ENCODE data around the gene SIRPD.

Gene SIRPD

DNA sequence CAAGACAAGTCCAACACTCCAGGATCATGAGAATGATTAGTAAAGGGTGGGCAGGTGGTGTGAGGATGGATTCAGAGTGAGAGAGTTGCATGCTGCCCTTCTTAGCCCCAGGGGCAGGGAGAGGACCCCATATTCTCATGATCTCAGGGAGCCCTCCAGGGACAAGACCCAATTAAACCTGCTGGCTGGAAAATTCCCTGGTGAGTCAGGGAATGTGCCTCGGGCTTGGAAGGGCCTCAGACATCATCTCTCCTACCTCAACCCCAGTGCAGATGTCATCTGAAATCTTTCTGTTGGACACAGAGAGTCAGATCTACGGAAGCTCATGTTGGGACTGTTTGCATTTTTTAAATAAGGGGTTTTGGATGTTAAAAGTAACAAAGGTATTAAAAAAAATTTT lies 9.2 kb upstream of the SIRPD start:
- H3K27me3 Mint-ChIP-seq (ENCODE audit: low read depth): no peaks in the 10 kb centered on the region
- peaks cover 1% of the 10 kb centered on the region for H3K4me1 Mint-ChIP-seq (ENCODE audit: low read depth)
- DNase-seq (ENCODE audit: low spot score): no peak
- peaks cover 21% of the 10 kb centered on the region for H3K36me3 Mint-ChIP-seq (ENCODE audit: low read depth)
- peaks cover 17% of the 10 kb centered on the region for H3K9me3 Mint-ChIP-seq
- no peak overlapping the region for H3K4me3 Mint-ChIP-seq
- no peak overlapping the region for H3K27ac Mint-ChIP-seq

DNA sequence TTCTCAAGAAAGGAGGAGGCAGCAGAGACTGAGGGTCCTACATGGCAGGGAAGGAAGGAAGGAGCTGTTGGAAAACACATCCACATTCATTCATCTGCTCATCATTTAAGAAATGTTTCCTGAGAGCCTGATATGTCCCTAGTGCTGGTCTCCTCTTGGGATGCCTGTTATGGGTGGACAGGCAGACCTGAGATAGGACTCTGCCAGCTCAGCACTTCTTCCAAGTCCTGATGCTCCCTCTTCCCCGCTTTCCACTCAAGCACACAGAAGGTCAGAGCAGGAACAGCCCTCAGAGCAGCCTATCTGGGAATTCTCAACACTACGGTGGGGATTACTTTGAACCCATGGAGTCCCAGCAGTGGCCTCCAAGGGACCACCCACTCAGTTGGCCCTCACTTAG lies 8.0 kb upstream of the SIRPD start:
- Mint-ChIP-seq H3K4me1 (ENCODE audit: low read depth) (peaks cover 1% of the 10 kb centered on the region), H3K9me3 (peaks cover 21% of the 10 kb centered on the region)

GRCh38 chr20:1563598-1563997 lies 6.1 kb upstream of the SIRPD start:
- no peaks in the 10 kb centered on the region for H3K27me3 Mint-ChIP-seq (ENCODE audit: low read depth)
- H3K36me3 Mint-ChIP-seq (ENCODE audit: low read depth): peaks cover 18% of the 10 kb centered on the region
- peaks cover 21% of the 10 kb centered on the region for H3K9me3 Mint-ChIP-seq
- H3K4me1 Mint-ChIP-seq (ENCODE audit: low read depth): peaks cover 1% of the 10 kb centered on the region
- no peak overlapping the region for H3K27ac Mint-ChIP-seq
- H3K4me3 Mint-ChIP-seq: no peak overlapping the region
- no peak for DNase-seq (ENCODE audit: low spot score)

More for the DNA sequence above, 8.0 kb upstream of the SIRPD start:
- Mint-ChIP-seq H3K4me3 (no peak overlapping the region), H3K27me3 (ENCODE audit: low read depth) (no peaks in the 10 kb centered on the region), H3K36me3 (ENCODE audit: low read depth) (peaks cover 21% of the 10 kb centered on the region), H3K27ac (no peak overlapping the region)
- DNase-seq (ENCODE audit: low spot score): no peak

DNA sequence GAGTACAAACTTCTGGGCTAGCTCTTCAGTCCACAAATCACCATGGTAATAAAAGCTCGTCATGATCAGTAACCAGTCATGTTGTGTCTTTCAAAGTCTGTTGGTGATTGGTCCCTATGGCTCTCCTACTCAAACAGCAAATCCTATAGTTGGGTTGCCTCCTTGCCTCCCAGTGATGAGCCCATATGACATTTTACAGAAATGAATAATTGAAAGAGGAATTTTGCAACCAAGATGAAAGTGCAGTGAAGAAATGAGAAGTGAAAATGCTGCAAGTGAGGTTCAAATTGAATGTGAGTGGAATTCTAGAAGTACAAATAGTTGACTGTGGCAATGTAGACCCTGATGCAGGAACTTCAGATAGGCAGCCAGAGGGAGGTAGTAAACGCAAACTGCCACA lies 5.1 kb upstream of the SIRPD start:
- Mint-ChIP-seq H3K36me3 (ENCODE audit: low read depth) (peaks cover 18% of the 10 kb centered on the region), H3K27ac (no peak overlapping the region), H3K27me3 (ENCODE audit: low read depth) (no peaks in the 10 kb centered on the region), H3K4me3 (no peak overlapping the region), H3K9me3 (peaks cover 21% of the 10 kb centered on the region), H3K4me1 (ENCODE audit: low read depth) (peaks cover 1% of the 10 kb centered on the region)
- no peak for DNase-seq (ENCODE audit: low spot score)

GRCh38 chr20:1561350-1561749 lies 3.8 kb upstream of the SIRPD start:
- no peak for DNase-seq (ENCODE audit: low spot score)
- Mint-ChIP-seq H3K36me3 (ENCODE audit: low read depth) (peaks cover 18% of the 10 kb centered on the region), H3K4me1 (ENCODE audit: low read depth) (peaks cover 4% of the 10 kb centered on the region), H3K27ac (no peak overlapping the region), H3K4me3 (no peak overlapping the region), H3K9me3 (peaks cover 23% of the 10 kb centered on the region), H3K27me3 (ENCODE audit: low read depth) (no peaks in the 10 kb centered on the region)

- Mint-ChIP-seq H3K27me3 (ENCODE audit: low read depth) (no peaks in the 10 kb centered on the region), H3K4me3 (no peak overlapping the region), H3K9me3 (peaks cover 13% of the 10 kb centered on the region), H3K36me3 (ENCODE audit: low read depth) (no peaks in the 10 kb centered on the region), H3K4me1 (ENCODE audit: low read depth) (peaks cover 3% of the 10 kb centered on the region), H3K27ac (no peak overlapping the region)
- no peak for DNase-seq (ENCODE audit: low spot score)
These were observed 1.6 kb downstream of the SIRPD start for GRCh38 chr20:1555952-1556351.

- Mint-ChIP-seq H3K27me3 (ENCODE audit: low read depth) (peaks cover 16% of the 10 kb centered on the region), H3K36me3 (ENCODE audit: low read depth) (no peaks in the 10 kb centered on the region), H3K4me3 (no peak overlapping the region), H3K4me1 (ENCODE audit: low read depth) (peaks cover 4% of the 10 kb centered on the region), H3K27ac (no peak overlapping the region), H3K9me3 (peaks cover 5% of the 10 kb centered on the region)
- DNase-seq (ENCODE audit: low spot score): no peak
These were observed 17.6 kb downstream of the SIRPD start for GRCh38 chr20:1539816-1540419.

DNA sequence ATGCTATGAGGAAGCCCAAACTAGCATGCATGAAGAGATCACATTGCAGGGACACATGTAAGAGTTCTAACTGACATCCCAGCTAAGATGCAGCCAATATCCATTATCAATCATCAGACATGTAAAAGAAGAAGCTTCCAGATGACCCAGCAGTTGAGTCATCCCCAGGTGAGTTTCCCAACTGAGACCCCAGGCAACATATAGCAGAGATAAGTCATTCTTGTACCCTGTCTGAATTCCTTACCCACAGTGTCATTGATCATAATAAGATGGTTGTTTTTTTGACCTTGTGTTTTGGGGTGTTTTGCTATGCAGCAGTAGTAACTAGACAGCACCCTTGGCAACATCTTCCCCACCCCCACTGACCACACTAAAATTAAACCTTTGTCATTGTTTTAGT lies 18.9 kb downstream of the SIRPD start:
- H3K4me3 Mint-ChIP-seq: no peak overlapping the region
- peaks cover 5% of the 10 kb centered on the region for H3K9me3 Mint-ChIP-seq
- peaks cover 4% of the 10 kb centered on the region for H3K4me1 Mint-ChIP-seq (ENCODE audit: low read depth)
- H3K27me3 Mint-ChIP-seq (ENCODE audit: low read depth): peaks cover 7% of the 10 kb centered on the region
- no peak for DNase-seq (ENCODE audit: low spot score)
- H3K27ac Mint-ChIP-seq: no peak overlapping the region
- no peaks in the 10 kb centered on the region for H3K36me3 Mint-ChIP-seq (ENCODE audit: low read depth)

- DNase-seq (ENCODE audit: low spot score): no peak
- Mint-ChIP-seq H3K27ac (no peak overlapping the region), H3K27me3 (ENCODE audit: low read depth) (no peaks in the 10 kb centered on the region), H3K4me3 (peak overlapping the region; percentile 28), H3K9me3 (peaks cover 5% of the 10 kb centered on the region), H3K4me1 (ENCODE audit: low read depth) (peaks cover 4% of the 10 kb centered on the region), H3K36me3 (ENCODE audit: low read depth) (no peaks in the 10 kb centered on the region)
These were observed 19.8 kb downstream of the SIRPD start for GRCh38 chr20:1537731-1538058.

GRCh38 chr20:1536893-1537730 lies 20.4 kb downstream of the SIRPD start:
- Mint-ChIP-seq H3K9me3 (no peaks in the 10 kb centered on the region), H3K27ac (no peak overlapping the region), H3K36me3 (ENCODE audit: low read depth) (no peaks in the 10 kb centered on the region), H3K4me1 (ENCODE audit: low read depth) (peaks cover 4% of the 10 kb centered on the region), H3K27me3 (ENCODE audit: low read depth) (no peaks in the 10 kb centered on the region), H3K4me3 (no peak overlapping the region)
- no peak for DNase-seq (ENCODE audit: low spot score)

DNA sequence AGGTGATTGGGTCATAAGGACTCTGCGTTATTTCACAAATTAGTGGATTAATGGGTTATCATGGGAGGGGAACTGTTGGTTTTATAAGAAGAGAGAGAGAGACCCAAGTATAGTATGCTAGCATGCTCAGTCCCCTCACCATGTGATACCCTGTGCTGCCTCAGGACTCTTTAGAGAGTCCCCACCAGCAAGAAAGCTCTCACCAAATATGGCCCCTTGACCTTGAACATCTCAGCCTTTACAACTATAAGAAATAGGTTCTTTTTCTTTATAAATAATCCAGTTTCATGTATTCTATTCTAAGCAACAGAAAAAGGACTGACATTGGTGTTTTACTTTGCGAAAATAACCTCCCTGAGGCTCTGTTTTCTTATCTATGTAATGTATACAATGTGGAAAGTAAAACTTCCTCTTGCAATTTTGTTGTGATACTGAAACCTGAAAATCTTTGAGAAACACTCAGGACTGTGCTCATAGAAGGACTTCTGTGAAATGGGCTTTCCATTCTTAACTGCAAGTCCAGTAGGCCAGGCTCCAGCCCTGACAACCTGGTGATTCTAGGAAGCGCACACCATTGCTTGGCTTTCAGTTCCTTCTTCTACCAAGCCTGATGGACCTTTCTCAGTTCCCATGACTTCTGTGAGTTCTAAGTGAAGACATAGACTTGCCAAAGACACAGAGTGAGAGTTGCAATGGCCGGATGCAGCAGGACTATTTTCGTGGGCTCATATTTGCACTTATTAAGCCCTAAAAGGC lies 21.9 kb downstream of the SIRPD start:
- no peaks in the 10 kb centered on the region for H3K36me3 Mint-ChIP-seq (ENCODE audit: low read depth)
- H3K27me3 Mint-ChIP-seq (ENCODE audit: low read depth): peaks cover 2% of the 10 kb centered on the region
- H3K4me1 Mint-ChIP-seq (ENCODE audit: low read depth): peaks cover 4% of the 10 kb centered on the region
- no peak overlapping the region for H3K4me3 Mint-ChIP-seq
- no peak for DNase-seq (ENCODE audit: low spot score)
- H3K27ac Mint-ChIP-seq: no peak overlapping the region
- no peaks in the 10 kb centered on the region for H3K9me3 Mint-ChIP-seq

GRCh38 chr20:1534526-1534925 lies 23.0 kb downstream of the SIRPD start:
- Mint-ChIP-seq H3K4me1 (ENCODE audit: low read depth) (peaks cover 4% of the 10 kb centered on the region), H3K9me3 (no peaks in the 10 kb centered on the region), H3K27ac (no peak overlapping the region), H3K4me3 (no peak overlapping the region), H3K36me3 (ENCODE audit: low read depth) (no peaks in the 10 kb centered on the region), H3K27me3 (ENCODE audit: low read depth) (peaks cover 2% of the 10 kb centered on the region)
- DNase-seq (ENCODE audit: low spot score): no peak

DNA sequence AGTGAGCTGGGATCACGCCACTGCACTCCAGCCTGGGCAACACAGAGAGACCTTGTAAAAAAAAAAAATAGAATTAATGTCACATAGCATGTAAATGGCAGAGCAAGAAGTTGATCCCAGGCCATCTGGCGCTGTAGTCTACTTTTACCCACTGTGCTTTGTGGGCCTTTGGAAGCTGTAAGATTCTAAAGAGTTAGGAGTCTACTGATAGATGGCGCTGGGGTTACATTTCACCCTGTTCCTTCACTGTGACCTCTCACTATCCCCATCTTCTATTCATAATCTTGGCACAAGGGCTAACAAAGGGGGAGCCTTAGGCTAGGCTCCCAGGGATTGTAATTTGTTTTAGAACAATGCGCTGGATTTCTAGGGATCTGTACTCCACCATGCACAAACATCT lies 24.4 kb downstream of the SIRPD start:
- DNase-seq (ENCODE audit: low spot score): no peak

DNA sequence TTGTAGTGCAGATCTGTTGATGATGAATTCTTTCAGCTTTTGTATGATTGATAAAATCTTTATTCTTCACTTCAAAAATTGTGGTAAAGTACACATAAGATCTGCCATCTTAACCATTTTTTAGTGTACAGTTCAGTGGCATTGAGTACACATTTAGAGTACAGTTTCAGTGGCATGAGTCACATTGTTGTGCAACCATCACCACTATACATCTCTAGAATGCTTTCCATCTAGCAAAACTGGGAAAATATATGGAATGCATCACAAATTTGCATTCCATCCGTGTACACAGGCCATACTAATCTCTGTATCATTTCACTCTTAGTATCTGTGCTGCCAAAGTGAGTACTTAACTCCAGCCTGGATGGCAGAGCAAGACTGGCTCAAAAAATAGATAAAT lies 28.7 kb downstream of the SIRPD start:
- no peak overlapping the region for H3K4me3 Mint-ChIP-seq
- H3K27me3 Mint-ChIP-seq (ENCODE audit: low read depth): peaks cover 11% of the 10 kb centered on the region
- no peaks in the 10 kb centered on the region for H3K36me3 Mint-ChIP-seq (ENCODE audit: low read depth)
- no peaks in the 10 kb centered on the region for H3K9me3 Mint-ChIP-seq
- DNase-seq (ENCODE audit: low spot score): no peak
- H3K27ac Mint-ChIP-seq: no peak overlapping the region
- peaks cover 4% of the 10 kb centered on the region for H3K4me1 Mint-ChIP-seq (ENCODE audit: low read depth)

More for the DNA sequence above, 24.4 kb downstream of the SIRPD start:
- Mint-ChIP-seq H3K4me1 (ENCODE audit: low read depth) (peaks cover 4% of the 10 kb centered on the region), H3K4me3 (no peak overlapping the region), H3K27ac (no peak overlapping the region), H3K27me3 (ENCODE audit: low read depth) (peaks cover 2% of the 10 kb centered on the region), H3K9me3 (no peaks in the 10 kb centered on the region), H3K36me3 (ENCODE audit: low read depth) (no peaks in the 10 kb centered on the region)

Measured in T-helper 2 cell treated with Interferon-gamma antibody and Interleukin-4, amounts not matched to agents 5 μg/mL and 100 μg/mL, for 36 hours (primary cell).